ENCODE measurements around the gene RNF212. TPM values are rescaled to one million over a fixed set of nuclear protein-coding genes. Genes with fewer than 3 reads are reported as not detected.
A peak's percentile ranks its signal among the peaks of the same experiment; 100 is the strongest.

The RNF212 gene, protein sequence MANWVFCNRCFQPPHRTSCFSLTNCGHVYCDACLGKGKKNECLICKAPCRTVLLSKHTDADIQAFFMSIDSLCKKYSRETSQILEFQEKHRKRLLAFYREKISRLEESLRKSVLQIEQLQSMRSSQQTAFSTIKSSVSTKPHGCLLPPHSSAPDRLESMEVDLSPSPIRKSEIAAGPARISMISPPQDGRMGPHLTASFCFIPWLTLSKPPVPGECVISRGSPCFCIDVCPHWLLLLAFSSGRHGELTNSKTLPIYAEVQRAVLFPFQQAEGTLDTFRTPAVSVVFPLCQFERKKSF
- total RNA-seq = 1 to 10 TPM in 1 of 2 experiments, under 1 TPM in 1; 0.88 to 1.0 TPM

DNA sequence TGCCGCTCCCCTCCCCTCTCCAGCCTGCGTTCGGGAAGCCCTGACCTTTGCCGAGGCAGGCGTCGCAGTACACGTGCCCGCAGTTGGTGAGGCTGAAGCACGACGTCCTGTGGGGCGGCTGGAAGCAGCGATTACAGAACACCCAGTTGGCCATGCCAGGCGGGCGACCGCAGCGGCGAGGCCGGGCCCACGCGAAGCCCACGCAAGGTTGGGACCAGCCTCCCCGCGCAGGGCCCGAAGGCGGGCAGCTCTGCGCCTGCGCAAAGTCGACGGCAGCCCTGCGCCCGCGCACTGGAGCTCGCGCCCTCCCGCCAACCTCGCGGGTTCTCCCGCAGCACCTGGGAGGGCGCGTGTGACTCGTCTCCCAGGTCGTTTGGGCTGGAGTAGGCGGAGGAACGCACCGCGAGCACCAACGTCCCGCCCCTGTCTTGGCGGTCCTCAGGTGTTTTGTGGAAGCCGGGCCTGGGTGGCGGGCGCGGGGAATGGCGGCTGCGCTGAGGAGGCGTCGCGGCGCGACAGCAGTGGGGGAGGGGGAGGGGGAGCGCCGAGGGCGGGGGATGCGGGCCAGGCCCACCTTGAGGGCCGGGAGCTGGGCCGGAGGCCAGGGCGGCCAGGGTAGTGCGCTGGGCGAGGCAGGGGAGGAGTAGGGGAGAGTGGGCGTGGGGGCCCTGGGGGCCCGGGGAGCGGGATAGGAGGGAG is at the start of gene RNF212:
Gene RNF212 (minus strand): TSS at position 254 of the 699 bp plus-strand sequence. CDS start 100 bp downstream, at position 154.
- Mint-ChIP-seq H3K4me1 (no peaks in the 10 kb centered on the region), H3K27ac (no peak within 1 kb of the TSS), H3K4me3 (no peak within 1 kb of the TSS), H3K36me3 (ENCODE audit: low read depth) (no peaks in the 10 kb centered on the region), H3K9me3 (no peaks in the 10 kb centered on the region), H3K27me3 (peaks cover 26% of the 10 kb centered on the region)
- ChIA-PET CTCF (interaction anchor here (2.3 kb wide), 1 partner anchor 18 kb away, joined by 9 read pairs; no protein-coding TSS in a partner anchor), POLR2A (interaction anchor here (0.7 to 1.4 kb wide), 2 partner anchors 8 to 24 kb away, joined by 3 read pairs; no protein-coding TSS in a partner anchor)
- no peak for DNase-seq

DNA sequence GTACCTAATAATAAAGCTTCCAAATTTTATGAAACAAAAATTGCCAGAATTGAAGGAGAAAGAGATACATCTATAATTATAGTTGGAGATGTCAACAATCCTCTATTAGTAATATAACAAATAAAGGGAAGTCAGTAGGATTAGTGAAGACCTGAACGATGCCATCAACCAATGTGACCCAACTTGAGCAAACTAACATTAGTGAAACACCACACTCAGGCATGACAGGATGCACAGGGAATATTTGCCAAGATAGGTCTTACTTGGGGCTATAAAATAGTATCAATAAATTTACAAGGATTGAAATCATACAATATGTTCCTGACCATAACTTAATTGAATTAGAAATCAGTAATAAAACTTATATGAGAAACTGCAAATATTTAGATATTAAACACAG is 47.0 kb upstream of the RNF212 start:
- peaks cover 8% of the 10 kb centered on the region for H3K4me1 Mint-ChIP-seq
- H3K4me3 Mint-ChIP-seq = no peak overlapping the region
- CTCF ChIA-PET = no interaction called here
- H3K9me3 Mint-ChIP-seq = no peaks in the 10 kb centered on the region
- H3K36me3 Mint-ChIP-seq (ENCODE audit: low read depth) = no peaks in the 10 kb centered on the region
- POLR2A ChIA-PET = no interaction called here
- DNase-seq = no peak
- H3K27ac Mint-ChIP-seq = no peak overlapping the region
- peaks cover 42% of the 10 kb centered on the region for H3K27me3 Mint-ChIP-seq

DNA sequence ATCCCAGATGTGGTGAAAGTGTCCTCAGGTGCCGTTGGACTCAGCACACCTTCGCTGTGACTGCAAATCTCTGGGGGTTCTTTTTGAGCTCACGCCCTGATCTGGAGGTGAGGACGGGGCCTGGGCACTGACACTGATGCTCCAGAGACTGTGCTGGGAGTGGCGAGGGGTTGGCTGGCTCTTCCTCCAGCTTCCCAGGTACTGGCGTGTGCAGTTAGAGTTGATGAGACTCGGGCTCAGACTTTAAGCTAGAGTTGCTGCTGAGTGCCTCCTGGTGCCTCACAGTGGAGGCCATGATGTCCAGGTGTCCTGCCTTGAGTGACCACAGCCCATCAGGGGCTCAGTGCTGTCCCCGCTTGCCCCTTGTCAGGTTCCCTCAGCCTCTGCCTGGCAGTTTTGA is 42.7 kb upstream of the RNF212 start:
- Mint-ChIP-seq H3K36me3 (ENCODE audit: low read depth) (no peaks in the 10 kb centered on the region), H3K4me3 (no peak overlapping the region), H3K27ac (no peak overlapping the region), H3K9me3 (no peaks in the 10 kb centered on the region), H3K4me1 (no peaks in the 10 kb centered on the region), H3K27me3 (peaks cover 52% of the 10 kb centered on the region)
- ChIA-PET POLR2A (no interaction called here), CTCF (interaction anchor here (2.1 kb wide), 1 partner anchor 12 kb away, joined by 6 read pairs; no protein-coding TSS in a partner anchor)
- no peak for DNase-seq

DNA sequence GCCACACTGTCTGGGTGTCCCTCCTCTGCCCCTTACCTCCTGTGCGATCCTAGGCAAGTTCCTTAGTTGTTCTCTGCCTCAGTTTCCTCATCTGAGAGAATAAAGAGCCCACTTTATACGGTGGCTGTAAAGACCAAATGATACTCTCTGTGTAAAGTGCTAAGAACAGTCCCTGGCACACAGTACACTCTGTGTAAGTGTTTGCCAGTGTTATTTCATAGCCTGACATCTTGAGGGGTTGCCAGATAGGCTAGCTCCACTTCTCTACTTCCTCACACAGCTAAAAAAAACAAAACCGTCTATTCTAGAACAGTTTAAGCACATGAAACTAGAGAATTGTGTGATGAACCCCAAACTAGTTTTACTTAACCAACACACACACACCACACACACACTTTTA is 42.0 kb upstream of the RNF212 start:
- ChIA-PET CTCF (interaction anchor here (2.1 kb wide), 1 partner anchor 13 kb away, joined by 6 read pairs; no protein-coding TSS in a partner anchor), POLR2A (no interaction called here)
- Mint-ChIP-seq H3K4me1 (no peaks in the 10 kb centered on the region), H3K27ac (no peak overlapping the region), H3K36me3 (ENCODE audit: low read depth) (no peaks in the 10 kb centered on the region), H3K27me3 (peaks cover 52% of the 10 kb centered on the region), H3K9me3 (no peaks in the 10 kb centered on the region), H3K4me3 (no peak overlapping the region)
- no peak for DNase-seq

DNA sequence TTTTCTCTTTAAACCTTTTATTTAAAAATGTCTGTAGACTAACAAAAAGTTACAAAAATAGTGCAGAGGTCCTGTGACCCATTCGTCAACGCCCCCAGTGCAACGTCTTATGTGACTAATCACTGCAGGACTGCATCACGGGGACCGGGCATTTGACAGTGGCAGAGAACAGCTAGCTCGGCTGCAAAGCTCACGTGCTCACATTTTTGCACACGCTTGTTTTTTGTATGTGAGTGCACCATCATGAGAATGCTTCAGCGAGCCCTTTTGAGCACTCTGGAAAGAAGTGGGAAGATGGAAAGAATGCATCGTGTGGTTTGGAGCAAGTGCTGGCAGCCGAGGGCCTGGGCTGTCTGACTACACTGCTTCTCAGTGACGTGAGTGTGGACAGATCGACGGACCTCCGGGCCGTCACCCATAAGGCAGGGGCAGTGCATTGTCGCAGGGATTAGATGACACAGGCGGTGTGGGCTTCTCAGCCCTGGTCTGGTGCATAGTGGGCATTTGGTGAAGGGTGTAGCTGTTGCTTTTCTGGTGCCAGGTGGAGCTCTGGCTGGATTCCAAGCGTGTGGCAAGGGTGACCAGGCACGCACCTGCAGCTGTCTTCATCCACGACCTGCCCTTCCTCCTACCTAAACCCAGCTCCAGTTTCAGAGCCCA is 41.3 kb upstream of the RNF212 start:
- POLR2A ChIA-PET = no interaction called here
- no peaks in the 10 kb centered on the region for H3K36me3 Mint-ChIP-seq (ENCODE audit: low read depth)
- H3K4me1 Mint-ChIP-seq = no peaks in the 10 kb centered on the region
- DNase-seq = no peak
- no peak overlapping the region for H3K27ac Mint-ChIP-seq
- H3K9me3 Mint-ChIP-seq = no peaks in the 10 kb centered on the region
- no peak overlapping the region for H3K4me3 Mint-ChIP-seq
- CTCF ChIA-PET = interaction anchor here (1.0 to 2.1 kb wide), 3 partner anchors 13 to 132 kb away, joined by 3 to 6 read pairs (median 3); no protein-coding TSS in a partner anchor
- H3K27me3 Mint-ChIP-seq = peaks cover 49% of the 10 kb centered on the region

DNA sequence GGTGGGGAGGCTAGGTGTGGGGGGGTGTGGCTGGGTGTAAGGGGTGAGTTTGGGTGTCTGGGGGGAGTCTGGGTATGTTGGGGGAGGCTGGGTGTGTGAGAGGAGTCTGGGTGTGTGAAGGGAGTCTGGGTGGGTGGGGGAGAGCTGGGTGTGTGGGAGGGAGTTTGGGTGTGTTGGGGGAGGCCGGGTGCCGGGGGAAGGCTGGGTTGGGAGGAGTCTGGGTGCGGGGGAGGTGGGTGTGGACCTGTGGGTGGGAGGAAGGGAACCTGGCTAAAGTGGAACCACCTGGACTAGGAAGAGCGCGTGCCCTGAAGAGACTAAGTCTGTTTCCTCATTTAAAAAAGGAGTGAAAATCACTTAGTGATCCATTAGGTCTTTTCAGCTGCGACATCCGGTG is 40.8 kb upstream of the RNF212 start:
- no peaks in the 10 kb centered on the region for H3K36me3 Mint-ChIP-seq (ENCODE audit: low read depth)
- no peak overlapping the region for H3K4me3 Mint-ChIP-seq
- ChIA-PET POLR2A (no interaction called here), CTCF (interaction anchor here (1.0 to 1.3 kb wide), 2 partner anchors 23 to 132 kb away, joined by 3 read pairs; no protein-coding TSS in a partner anchor)
- H3K9me3 Mint-ChIP-seq = no peaks in the 10 kb centered on the region
- H3K27me3 Mint-ChIP-seq = peaks cover 47% of the 10 kb centered on the region
- no peak for DNase-seq
- no peaks in the 10 kb centered on the region for H3K4me1 Mint-ChIP-seq
- no peak overlapping the region for H3K27ac Mint-ChIP-seq

DNA sequence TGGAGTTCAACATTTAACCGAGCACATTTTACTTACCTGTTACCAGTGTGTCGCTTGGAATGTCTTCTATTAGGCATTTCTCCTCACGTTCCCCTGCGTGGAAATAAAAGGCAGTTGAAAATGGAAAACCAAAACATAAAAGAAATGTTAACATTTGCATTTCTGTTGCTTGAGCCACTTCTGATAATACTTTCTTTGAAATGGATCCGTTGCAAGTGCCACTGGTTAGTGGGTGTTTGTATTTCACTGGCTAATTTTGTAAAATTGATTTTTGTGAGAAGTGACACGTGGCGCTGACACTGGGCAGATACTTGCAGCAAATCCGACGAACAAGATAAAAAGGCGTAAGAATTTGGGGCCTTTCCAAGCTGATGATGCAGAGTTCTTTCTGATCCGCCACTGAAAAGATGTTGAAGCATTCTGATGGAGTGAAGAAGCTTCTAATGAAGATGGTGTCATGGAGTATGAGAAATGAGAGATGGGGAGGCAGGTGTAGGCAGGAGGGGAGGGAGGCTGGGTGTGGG is 40.3 kb upstream of the RNF212 start:
- H3K4me1 Mint-ChIP-seq = no peaks in the 10 kb centered on the region
- no peak overlapping the region for H3K4me3 Mint-ChIP-seq
- H3K9me3 Mint-ChIP-seq = no peaks in the 10 kb centered on the region
- H3K27me3 Mint-ChIP-seq = peaks cover 45% of the 10 kb centered on the region
- CTCF ChIA-PET = interaction anchor here (1.3 kb wide), 1 partner anchor 23 kb away, joined by 3 read pairs; no protein-coding TSS in a partner anchor
- POLR2A ChIA-PET = no interaction called here
- no peak overlapping the region for H3K27ac Mint-ChIP-seq
- no peak for DNase-seq
- no peaks in the 10 kb centered on the region for H3K36me3 Mint-ChIP-seq (ENCODE audit: low read depth)

DNA sequence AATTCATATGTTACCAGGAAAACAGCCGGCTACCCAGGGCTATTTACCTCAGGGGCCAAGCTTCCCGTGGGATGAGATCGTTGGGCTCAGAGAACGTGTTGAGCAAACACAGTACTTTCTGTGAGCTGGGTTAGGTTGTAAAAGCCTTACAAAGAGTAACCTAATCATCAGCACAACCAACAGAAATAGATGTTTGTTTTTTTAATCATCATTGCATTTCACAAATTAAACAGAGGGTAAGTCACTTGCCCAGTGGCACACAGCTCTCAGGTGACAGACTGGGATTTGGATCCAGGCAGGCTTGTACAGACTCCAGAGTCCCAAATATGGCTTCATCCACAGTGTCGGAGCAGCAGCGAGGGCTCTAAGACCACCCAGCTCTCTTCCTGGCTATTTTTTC is 38.9 kb upstream of the RNF212 start:
- no peak for DNase-seq
- no peak overlapping the region for H3K4me3 Mint-ChIP-seq
- H3K27me3 Mint-ChIP-seq = peaks cover 32% of the 10 kb centered on the region
- ChIA-PET POLR2A (no interaction called here), CTCF (interaction anchor here (0.6 kb wide), 1 partner anchor 193 kb away, joined by 3 read pairs; no protein-coding TSS in a partner anchor)
- H3K4me1 Mint-ChIP-seq = no peaks in the 10 kb centered on the region
- H3K9me3 Mint-ChIP-seq = no peaks in the 10 kb centered on the region
- H3K36me3 Mint-ChIP-seq (ENCODE audit: low read depth) = no peaks in the 10 kb centered on the region
- no peak overlapping the region for H3K27ac Mint-ChIP-seq

DNA sequence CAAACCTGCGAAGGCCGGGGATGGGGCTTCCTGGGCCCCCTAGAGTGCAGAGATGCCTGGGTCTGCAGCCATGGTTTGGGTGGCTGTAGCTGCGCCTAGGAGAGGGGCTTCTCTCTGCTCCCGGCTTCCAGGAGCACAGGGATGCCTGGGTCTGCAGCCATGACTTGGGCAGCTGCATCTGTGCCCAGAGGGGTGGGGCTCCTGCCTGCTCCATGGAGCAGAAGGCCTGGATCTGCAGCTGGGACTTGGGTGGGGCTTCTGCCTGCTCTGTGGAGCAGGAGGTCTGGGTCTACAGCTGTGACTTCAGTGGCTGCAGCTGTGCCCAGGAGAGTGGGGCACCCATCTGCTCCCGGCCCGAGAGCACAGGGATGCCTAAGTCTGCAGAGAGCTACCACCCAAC is 38.2 kb upstream of the RNF212 start:
- ChIA-PET CTCF (no interaction called here), POLR2A (no interaction called here)
- no peak overlapping the region for H3K27ac Mint-ChIP-seq
- DNase-seq = no peak
- H3K9me3 Mint-ChIP-seq = no peaks in the 10 kb centered on the region
- H3K4me3 Mint-ChIP-seq = no peak overlapping the region
- no peaks in the 10 kb centered on the region for H3K4me1 Mint-ChIP-seq
- H3K36me3 Mint-ChIP-seq (ENCODE audit: low read depth) = no peaks in the 10 kb centered on the region
- peaks cover 30% of the 10 kb centered on the region for H3K27me3 Mint-ChIP-seq

DNA sequence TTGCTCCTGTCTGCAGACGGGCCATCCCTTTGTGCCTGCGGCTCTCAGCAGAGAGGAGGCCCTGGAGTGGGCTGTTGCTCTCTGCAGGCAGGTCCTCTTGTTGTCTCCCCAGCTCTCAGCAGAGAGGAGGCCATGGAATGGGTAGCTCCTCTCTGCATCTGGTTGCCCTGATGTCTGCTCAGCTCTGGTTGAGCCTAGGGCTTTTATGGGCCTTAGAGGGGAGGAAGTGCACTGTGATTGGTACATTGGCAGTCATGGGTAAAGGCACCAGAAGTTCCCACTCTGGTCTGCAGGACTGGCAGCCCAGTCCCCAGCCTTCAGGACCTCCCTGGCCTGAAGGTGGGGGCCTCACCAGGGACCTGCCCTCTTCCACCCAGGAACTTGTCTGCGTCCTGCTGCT is 37.5 kb upstream of the RNF212 start:
- no peaks in the 10 kb centered on the region for H3K4me1 Mint-ChIP-seq
- no peaks in the 10 kb centered on the region for H3K36me3 Mint-ChIP-seq (ENCODE audit: low read depth)
- no peak overlapping the region for H3K4me3 Mint-ChIP-seq
- ChIA-PET CTCF (interaction anchor here (1.0 to 1.3 kb wide), 2 partner anchors 20 to 117 kb away, joined by 3 read pairs; no protein-coding TSS in a partner anchor), POLR2A (no interaction called here)
- no peak overlapping the region for H3K27ac Mint-ChIP-seq
- peaks cover 27% of the 10 kb centered on the region for H3K27me3 Mint-ChIP-seq
- H3K9me3 Mint-ChIP-seq = no peaks in the 10 kb centered on the region
- DNase-seq = no peak

DNA sequence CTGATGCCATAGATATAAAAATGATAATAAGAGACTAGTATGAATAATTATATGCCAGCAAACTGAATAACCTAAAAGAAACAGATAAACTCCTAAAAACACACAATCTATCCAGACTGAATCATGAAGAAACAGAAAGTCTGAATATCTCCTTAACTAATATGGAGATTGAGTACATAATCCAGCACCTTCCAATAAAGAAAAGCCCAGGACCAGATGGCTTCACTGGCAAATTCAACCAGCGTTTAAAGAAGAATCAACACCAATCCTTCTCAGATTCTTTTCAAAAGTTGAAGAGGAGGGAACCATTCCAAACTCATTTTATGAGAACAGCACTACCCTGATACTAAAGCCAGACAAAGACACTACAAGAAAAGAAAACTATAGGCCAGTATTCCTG is 26.5 kb upstream of the RNF212 start:
- H3K27me3 Mint-ChIP-seq = peaks cover 36% of the 10 kb centered on the region
- no peak overlapping the region for H3K4me3 Mint-ChIP-seq
- H3K36me3 Mint-ChIP-seq (ENCODE audit: low read depth) = no peaks in the 10 kb centered on the region
- H3K27ac Mint-ChIP-seq = no peak overlapping the region
- H3K4me1 Mint-ChIP-seq = peaks cover 16% of the 10 kb centered on the region
- ChIA-PET POLR2A (no interaction called here), CTCF (interaction anchor here (1.4 kb wide), 1 partner anchor 9 kb away, joined by 3 read pairs; no protein-coding TSS in a partner anchor)
- H3K9me3 Mint-ChIP-seq = no peaks in the 10 kb centered on the region
- no peak for DNase-seq

DNA sequence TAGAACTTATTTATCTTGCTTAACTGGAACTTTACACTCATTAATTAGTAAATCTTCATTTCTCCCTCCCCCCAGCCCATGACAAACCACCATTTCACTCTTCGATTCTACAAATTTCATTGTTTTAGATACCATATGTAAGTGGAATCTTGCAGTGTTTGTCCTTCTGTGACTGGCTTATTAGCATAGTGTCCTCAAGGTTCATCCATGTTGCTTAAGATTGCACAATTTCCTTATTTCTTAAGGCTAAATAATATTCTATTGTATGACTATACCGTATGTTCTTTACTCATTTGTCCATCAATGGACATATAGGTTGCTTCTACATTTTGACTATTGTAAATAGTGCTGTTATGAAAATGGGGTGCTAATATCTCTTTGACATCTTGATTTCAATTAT is 24.5 kb upstream of the RNF212 start:
- no peak for DNase-seq
- Mint-ChIP-seq H3K27me3 (peaks cover 29% of the 10 kb centered on the region), H3K27ac (no peak overlapping the region), H3K4me3 (peak overlapping the region; percentile 3), H3K9me3 (no peaks in the 10 kb centered on the region), H3K4me1 (peaks cover 16% of the 10 kb centered on the region), H3K36me3 (ENCODE audit: low read depth) (no peaks in the 10 kb centered on the region)
- POLR2A ChIA-PET = interaction anchor here (0.7 to 2.5 kb wide), 9 partner anchors 16 to 210 kb away, joined by 3 to 22 read pairs (median 4); partner anchors contain the start of genes CTBP1, RNF212 and UVSSA
- CTCF ChIA-PET = interaction anchor here (0.9 to 2.2 kb wide), 12 partner anchors 10 to 588 kb away, joined by 3 to 12 read pairs (median 3); partner anchors contain the start of gene UVSSA

Measured in activated CD4-positive, alpha-beta memory T cell treated with anti-CD3 and anti-CD28 coated beads, Interleukin-2, amount 10 ng/mL, durations not matched to agents 7 days and 5 days (primary cell).